CD14-positive monocyte (primary cell): Measurements from ENCODE around the gene ZIM2. TPM values are rescaled to one million over a fixed set of nuclear protein-coding genes. Genes with fewer than 3 reads are reported as not detected.

Experiments
- DNase-seq, 3 donors: peaks; one replicate each; pipeline ENCODE4 v3.0.0-alpha.2; 2011 to 2022
- H2AFZ ChIP-seq: 2 replicates; pipeline ENCODE4 v1.6.0; 2012; ENCODE audit warnings: mild to moderate bottlenecking, low read depth, low read length, inconsistent platforms; ENCODE audit not compliant: insufficient read depth, poor library complexity, severe bottlenecking
- H3K27ac ChIP-seq, 2 donors: 1 replicate in 1 of 2; 2 replicates in 1 of 2; pipeline ENCODE4 v1.5.1; 2012 to 2013; ENCODE audit warnings: low read length in 2 of 2, control low read depth in 1 of 2, inconsistent platforms in 1 of 2, low read depth in 1 of 2, mild to moderate bottlenecking in 1 of 2
- H3K27me3 ChIP-seq, 2 donors: one replicate each; pipeline versions ENCODE4 v1.6.0 to v1.6.1; 2011 to 2013; ENCODE audit warnings: low read length in 2 of 2; ENCODE audit not compliant: control insufficient read depth in 2 of 2, insufficient read depth in 2 of 2
- H3K36me3 ChIP-seq, 2 donors: replicated peaks in 1 of 2; 1 replicate in 1 of 2; 2 replicates in 1 of 2; pipeline versions ENCODE4 v1.5.1 to v1.6.1; 2012 to 2013; ENCODE audit warnings: low read length in 2 of 2, control low read depth in 1 of 2, inconsistent platforms in 1 of 2, mild to moderate bottlenecking in 1 of 2; ENCODE audit not compliant: insufficient read depth in 2 of 2, control insufficient read depth in 1 of 2
- H3K4me1 ChIP-seq, 2 donors: 1 replicate in 1 of 2; 2 replicates in 1 of 2; pipeline versions ENCODE4 v1.5.1 to v1.6.1; 2012 to 2013; ENCODE audit warnings: low read length in 2 of 2, control low read depth in 1 of 2, inconsistent platforms in 1 of 2, mild to moderate bottlenecking in 1 of 2, moderate library complexity in 1 of 2; ENCODE audit not compliant: insufficient read depth in 2 of 2, control insufficient read depth in 1 of 2
- H3K4me2 ChIP-seq: replicated peaks from 2 replicates; pipeline ENCODE3; 2012; ENCODE audit warnings: low read length, moderate library complexity, mild to moderate bottlenecking; ENCODE audit not compliant: poor library complexity, severe bottlenecking; ENCODE audit errors: extremely low read depth
- H3K4me3 ChIP-seq, 3 experiments: fragments of 200-600 bp in 1 of 3; sonication (generic) in 1 of 3; replicated peaks in 1 of 3; 1 replicate in 2 of 3; 2 replicates in 1 of 3; pipeline ENCODE4 v1.5.1; 2011 to 2013; ENCODE audit warnings: low read length in 3 of 3, mild to moderate bottlenecking in 3 of 3, control low read depth in 2 of 3, low read depth in 2 of 3, inconsistent platforms in 1 of 3, moderate library complexity in 1 of 3
- H3K79me2 ChIP-seq: 2 replicates; pipeline ENCODE4 v1.6.0; 2012; ENCODE audit warnings: mild to moderate bottlenecking, control low read depth, inconsistent platforms, low read length, moderate library complexity; ENCODE audit not compliant: insufficient read depth
- H3K9ac ChIP-seq: 2 replicates; pipeline ENCODE4 v1.6.0; 2017; ENCODE audit warnings: low read length, mild to moderate bottlenecking; ENCODE audit not compliant: insufficient read depth, poor library complexity, severe bottlenecking
- H3K9me3 ChIP-seq, 2 donors: replicated peaks in 1 of 2; 1 replicate in 1 of 2; 2 replicates in 1 of 2; pipeline versions ENCODE4 v1.5.1 to v1.6.1; 2012 to 2013; ENCODE audit warnings: low read length in 2 of 2, control low read depth in 1 of 2; ENCODE audit not compliant: control insufficient read depth in 1 of 2, insufficient read depth in 1 of 2
- H4K20me1 ChIP-seq: 2 replicates; pipeline ENCODE4 v1.6.0; 2012; ENCODE audit warnings: mild to moderate bottlenecking, low read length, control low read depth, moderate library complexity; ENCODE audit not compliant: insufficient read depth
- H3K27ac Mint-ChIP-seq, 7 donors: one replicate each; pipeline ENCODE4 v1.8.0; 2020; ENCODE audit warnings: mild to moderate bottlenecking in 7 of 7, mixed read lengths in 7 of 7, moderate library complexity in 6 of 7, inconsistent platforms in 2 of 7
- H3K27me3 Mint-ChIP-seq, 3 donors: one replicate each; pipeline ENCODE4 v1.8.0; 2021 to 2022; ENCODE audit warnings: low read depth in 3 of 3, mild to moderate bottlenecking in 3 of 3, mixed read lengths in 3 of 3, moderate library complexity in 3 of 3, inconsistent platforms in 1 of 3
- H3K36me3 Mint-ChIP-seq, 2 donors: one replicate each; pipeline ENCODE4 v1.8.0; 2020; ENCODE audit warnings: mixed read lengths in 2 of 2, inconsistent platforms in 1 of 2, mild to moderate bottlenecking in 1 of 2
- H3K4me1 Mint-ChIP-seq: one replicate; pipeline ENCODE4 v1.8.0; 2020; ENCODE audit warnings: mild to moderate bottlenecking, mixed read lengths
- H3K4me3 Mint-ChIP-seq, 2 donors: one replicate each; pipeline ENCODE4 v1.8.0; 2020; ENCODE audit warnings: mild to moderate bottlenecking in 2 of 2, mixed read lengths in 2 of 2, moderate library complexity in 1 of 2
- H3K9me3 Mint-ChIP-seq, 7 donors: one replicate each; pipeline ENCODE4 v1.8.0; 2020 to 2022; ENCODE audit warnings: mixed read lengths in 7 of 7, mild to moderate bottlenecking in 6 of 7, moderate library complexity in 6 of 7, inconsistent platforms in 2 of 7
- CTCF ChIP-seq: fragments of 200-600 bp; IDR thresholded peaks from one replicate; pipeline ENCODE4 v1.8.0; 2022; ENCODE audit warnings: antibody characterized with exemption, mild to moderate bottlenecking
- WGBS: methylation state at CpG from one replicate; pipeline ENCODE4 v1.1.5; 2013; ENCODE audit warnings: missing lambda C conversion rate; ENCODE audit not compliant: insufficient coverage; 5-methylcytosine and 5-hydroxymethylcytosine counted together
- intact Hi-C, 2 donors: fragments of 100-400 bp; cut with micrococcal nuclease; formaldehyde crosslinking; loops; one replicate each; pipeline versions ENCODE4 v1.15.0 to v1.15.1; 2023
- polyA plus RNA-seq, 3 donors: library from polyadenylated mRNA; depleted of rRNA in 1 of 3; unstranded in 2 of 3; stranded (reverse) in 1 of 3; fragments of 300-500 nt in 2 of 3; fragments of >200 nt in 1 of 3; fragmentation: Illumina TruSeq in 2 of 3; gene quantifications; 1 replicate in 2 of 3; 2 replicates in 1 of 3; pipeline ENCODE4 v1.2.3, GENCODE V29; 2012 to 2021

ZIM2 gene
- polyA plus RNA-seq, 3 donors, result not detected

GRCh38 chr19:56819166-56819565 lies 21.4 kb downstream of the ZIM2 start:
- no peak overlapping the region for H3K9ac ChIP-seq
- Mint-ChIP-seq H3K36me3 (no peaks in the 10 kb centered on the region), H3K4me1 (no peaks in the 10 kb centered on the region), H3K27me3 (peaks cover 0 to 3% (median 0%) of the 10 kb centered on the region in 3 donors), H3K27ac (peak overlapping the region in 2 of 7 donors; percentile 22 to 41), H3K9me3 (peaks cover 33 to 79% (median 58%) of the 10 kb centered on the region in 7 donors), H3K4me3 (no peak overlapping the region)
- no peak for TF ChIP-seq CTCF
- 80% methylated on average over 1 of the region's 2 CpGs for whole genome bisulfite sequencing
- intact Hi-C loops, result no loop called here
- H3K36me3 ChIP-seq, result no peaks in the 10 kb centered on the region
- no peak overlapping the region for H3K27ac ChIP-seq
- no peak overlapping the region for H3K4me3 ChIP-seq
- H3K4me2 ChIP-seq, result no peak overlapping the region
- no peaks in the 10 kb centered on the region for H3K4me1 ChIP-seq
- no peaks in the 10 kb centered on the region for H3K27me3 ChIP-seq
- H3K9me3 ChIP-seq, result peaks cover 87 to 98% of the 10 kb centered on the region in 2 donors
- no peak overlapping the region for H2AFZ ChIP-seq
- no peaks in the 10 kb centered on the region for H3K79me2 ChIP-seq
- H4K20me1 ChIP-seq, result no peaks in the 10 kb centered on the region
- no peak for DNase-seq

GRCh38 chr19:56814656-56815055 lies 25.9 kb downstream of the ZIM2 start:
- Mint-ChIP-seq H3K4me3 (no peak overlapping the region), H3K9me3 (peaks cover 27 to 60% (median 47%) of the 10 kb centered on the region in 7 donors), H3K27ac (no peak overlapping the region), H3K36me3 (no peaks in the 10 kb centered on the region), H3K4me1 (no peaks in the 10 kb centered on the region), H3K27me3 (no peaks in the 10 kb centered on the region)
- Histone ChIP-seq H3K79me2 (no peaks in the 10 kb centered on the region), H3K27ac (no peak overlapping the region), H3K4me3 (no peak overlapping the region), H3K36me3 (no peaks in the 10 kb centered on the region), H3K9me3 (peaks cover 63 to 65% of the 10 kb centered on the region in 2 donors), H3K4me1 (no peaks in the 10 kb centered on the region), H4K20me1 (no peaks in the 10 kb centered on the region), H3K9ac (no peak overlapping the region), H2AFZ (no peak overlapping the region), H3K4me2 (no peak overlapping the region), H3K27me3 (no peaks in the 10 kb centered on the region)
- no peak for DNase-seq
- TF ChIP-seq CTCF, result no peak
- intact Hi-C loops, result no loop called here
- WGBS, result 100% methylated on average over 1 of the region's 7 CpGs
